Measurements from ENCODE around the gene XKRX.

Gene XKRX

DNA sequence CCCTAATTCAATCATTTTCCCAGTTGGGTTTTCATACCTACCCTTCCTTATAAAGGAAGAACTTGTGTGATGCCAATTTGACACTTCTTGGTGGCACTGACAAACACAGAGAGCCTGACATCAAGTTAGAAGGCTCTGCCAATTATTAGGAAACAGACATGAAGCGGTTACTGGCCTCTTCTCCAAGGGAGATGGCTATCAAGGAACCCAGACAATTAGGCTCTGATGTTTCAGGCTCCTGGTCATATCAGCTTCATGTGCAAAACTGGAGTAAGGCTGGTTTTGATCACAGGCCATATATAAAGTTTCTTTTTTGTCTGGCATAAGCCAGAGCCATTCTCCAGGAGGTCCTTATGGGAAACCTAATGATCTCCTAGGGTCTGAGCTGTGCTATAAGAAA lies 41.2 kb upstream of the XKRX start:
- H3K4me3 ChIP-seq (replicated peaks; ENCODE audit: insufficient read depth, low read length): no peak overlapping the region
- no peak for TF ChIP-seq GABPA (IDR thresholded peaks at IDR 0.05; ENCODE audit: low read depth)
- TF ChIP-seq SPI1 (IDR thresholded peaks at IDR 0.05; ENCODE audit: borderline replicate concordance, low read depth): no peak
- TF ChIP-seq, protein P1, sequence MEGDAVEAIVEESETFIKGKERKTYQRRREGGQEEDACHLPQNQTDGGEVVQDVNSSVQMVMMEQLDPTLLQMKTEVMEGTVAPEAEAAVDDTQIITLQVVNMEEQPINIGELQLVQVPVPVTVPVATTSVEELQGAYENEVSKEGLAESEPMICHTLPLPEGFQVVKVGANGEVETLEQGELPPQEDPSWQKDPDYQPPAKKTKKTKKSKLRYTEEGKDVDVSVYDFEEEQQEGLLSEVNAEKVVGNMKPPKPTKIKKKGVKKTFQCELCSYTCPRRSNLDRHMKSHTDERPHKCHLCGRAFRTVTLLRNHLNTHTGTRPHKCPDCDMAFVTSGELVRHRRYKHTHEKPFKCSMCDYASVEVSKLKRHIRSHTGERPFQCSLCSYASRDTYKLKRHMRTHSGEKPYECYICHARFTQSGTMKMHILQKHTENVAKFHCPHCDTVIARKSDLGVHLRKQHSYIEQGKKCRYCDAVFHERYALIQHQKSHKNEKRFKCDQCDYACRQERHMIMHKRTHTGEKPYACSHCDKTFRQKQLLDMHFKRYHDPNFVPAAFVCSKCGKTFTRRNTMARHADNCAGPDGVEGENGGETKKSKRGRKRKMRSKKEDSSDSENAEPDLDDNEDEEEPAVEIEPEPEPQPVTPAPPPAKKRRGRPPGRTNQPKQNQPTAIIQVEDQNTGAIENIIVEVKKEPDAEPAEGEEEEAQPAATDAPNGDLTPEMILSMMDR (IDR thresholded peaks at IDR 0.05; ENCODE audit: insufficient read depth, low read length): no peak
- TF ChIP-seq, protein P2, sequence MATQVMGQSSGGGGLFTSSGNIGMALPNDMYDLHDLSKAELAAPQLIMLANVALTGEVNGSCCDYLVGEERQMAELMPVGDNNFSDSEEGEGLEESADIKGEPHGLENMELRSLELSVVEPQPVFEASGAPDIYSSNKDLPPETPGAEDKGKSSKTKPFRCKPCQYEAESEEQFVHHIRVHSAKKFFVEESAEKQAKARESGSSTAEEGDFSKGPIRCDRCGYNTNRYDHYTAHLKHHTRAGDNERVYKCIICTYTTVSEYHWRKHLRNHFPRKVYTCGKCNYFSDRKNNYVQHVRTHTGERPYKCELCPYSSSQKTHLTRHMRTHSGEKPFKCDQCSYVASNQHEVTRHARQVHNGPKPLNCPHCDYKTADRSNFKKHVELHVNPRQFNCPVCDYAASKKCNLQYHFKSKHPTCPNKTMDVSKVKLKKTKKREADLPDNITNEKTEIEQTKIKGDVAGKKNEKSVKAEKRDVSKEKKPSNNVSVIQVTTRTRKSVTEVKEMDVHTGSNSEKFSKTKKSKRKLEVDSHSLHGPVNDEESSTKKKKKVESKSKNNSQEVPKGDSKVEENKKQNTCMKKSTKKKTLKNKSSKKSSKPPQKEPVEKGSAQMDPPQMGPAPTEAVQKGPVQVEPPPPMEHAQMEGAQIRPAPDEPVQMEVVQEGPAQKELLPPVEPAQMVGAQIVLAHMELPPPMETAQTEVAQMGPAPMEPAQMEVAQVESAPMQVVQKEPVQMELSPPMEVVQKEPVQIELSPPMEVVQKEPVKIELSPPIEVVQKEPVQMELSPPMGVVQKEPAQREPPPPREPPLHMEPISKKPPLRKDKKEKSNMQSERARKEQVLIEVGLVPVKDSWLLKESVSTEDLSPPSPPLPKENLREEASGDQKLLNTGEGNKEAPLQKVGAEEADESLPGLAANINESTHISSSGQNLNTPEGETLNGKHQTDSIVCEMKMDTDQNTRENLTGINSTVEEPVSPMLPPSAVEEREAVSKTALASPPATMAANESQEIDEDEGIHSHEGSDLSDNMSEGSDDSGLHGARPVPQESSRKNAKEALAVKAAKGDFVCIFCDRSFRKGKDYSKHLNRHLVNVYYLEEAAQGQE (IDR thresholded peaks at IDR 0.05; ENCODE audit: insufficient replicate concordance, low read depth): no peak
- no peak for TF ChIP-seq POLR2AphosphoS5 (IDR thresholded peaks at IDR 0.05; ENCODE audit: low read depth)
- H3K27me3 ChIP-seq (ENCODE audit: insufficient read depth, poor library complexity, severe bottlenecking): no peaks in the 10 kb centered on the region
- no peak overlapping the region for H3K27ac ChIP-seq (replicated peaks)
- no peak for DNase-seq (ENCODE audit: low read depth in 1 of 2, low spot score in 1 of 2)

DNA sequence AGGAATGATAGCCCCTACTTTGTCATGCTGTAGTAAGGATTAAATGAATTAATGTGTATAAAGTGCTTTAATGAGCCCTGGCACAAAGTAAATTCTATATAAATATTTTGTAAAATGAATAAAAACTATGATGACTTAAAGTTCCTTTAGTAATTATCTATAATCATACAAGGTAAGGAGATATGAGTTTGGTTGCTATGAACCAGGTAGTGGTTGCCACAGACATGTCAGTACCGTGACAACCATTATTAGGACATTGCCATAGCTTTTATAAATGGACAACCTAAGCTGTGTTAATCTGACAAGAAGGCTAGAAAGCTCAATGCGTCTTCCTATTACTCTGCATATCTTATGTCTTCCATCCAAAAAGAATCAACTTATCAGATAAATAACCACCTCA lies 40.7 kb upstream of the XKRX start, which contains the start of gene ARL13A:
ARL13A (plus strand) TSS at position 301 of the 400 bp plus-strand sequence. CDS start 3,982 bp downstream, outside the sequence.
- Histone ChIP-seq H3K4me3 (replicated peaks; ENCODE audit: insufficient read depth, low read length) (no peak within 1 kb of the TSS), H3K27ac (replicated peaks) (no peak within 1 kb of the TSS), H3K27me3 (ENCODE audit: insufficient read depth, poor library complexity, severe bottlenecking) (no peaks in the 10 kb centered on the region)
- DNase-seq (ENCODE audit: low read depth in 1 of 2, low spot score in 1 of 2): no peak
- TF ChIP-seq, protein P2 (IDR thresholded peaks at IDR 0.05; ENCODE audit: insufficient replicate concordance, low read depth): no peak
- TF ChIP-seq GABPA (IDR thresholded peaks at IDR 0.05; ENCODE audit: low read depth): no peak
- no peak for TF ChIP-seq POLR2AphosphoS5 (IDR thresholded peaks at IDR 0.05; ENCODE audit: low read depth)
- TF ChIP-seq, protein P1 (IDR thresholded peaks at IDR 0.05; ENCODE audit: insufficient read depth, low read length): no peak
- no peak for TF ChIP-seq SPI1 (IDR thresholded peaks at IDR 0.05; ENCODE audit: borderline replicate concordance, low read depth)

DNA sequence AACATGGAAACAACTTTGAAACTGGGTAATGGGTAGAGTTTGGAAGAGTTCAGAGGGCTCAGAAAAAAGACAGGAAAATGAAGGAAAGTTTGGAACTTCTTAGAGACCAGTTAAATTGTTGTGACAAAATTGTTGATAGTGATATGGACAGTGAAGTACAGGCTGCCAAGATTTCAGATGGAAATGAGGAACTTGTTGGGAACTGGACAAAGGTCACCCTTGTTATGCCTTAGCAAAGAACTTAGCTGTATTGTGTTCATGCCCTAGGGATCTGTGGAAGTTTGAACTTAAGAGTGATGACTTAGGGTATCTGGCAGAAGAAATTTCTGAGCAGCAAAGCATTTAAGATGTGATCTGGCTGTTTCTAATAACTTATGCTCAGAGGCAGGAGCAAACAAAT lies 35.6 kb upstream of the XKRX start:
- Histone ChIP-seq H3K4me3 (replicated peaks; ENCODE audit: insufficient read depth, low read length) (no peak overlapping the region), H3K27ac (replicated peaks) (no peak overlapping the region), H3K27me3 (ENCODE audit: insufficient read depth, poor library complexity, severe bottlenecking) (no peaks in the 10 kb centered on the region)
- DNase-seq (ENCODE audit: low read depth in 1 of 2, low spot score in 1 of 2): no peak
- no peak for TF ChIP-seq POLR2AphosphoS5 (IDR thresholded peaks at IDR 0.05; ENCODE audit: low read depth)
- TF ChIP-seq, protein P1 (IDR thresholded peaks at IDR 0.05; ENCODE audit: insufficient read depth, low read length): no peak
- TF ChIP-seq, protein P2 (IDR thresholded peaks at IDR 0.05; ENCODE audit: insufficient replicate concordance, low read depth): no peak
- no peak for TF ChIP-seq GABPA (IDR thresholded peaks at IDR 0.05; ENCODE audit: low read depth)
- TF ChIP-seq SPI1 (IDR thresholded peaks at IDR 0.05; ENCODE audit: borderline replicate concordance, low read depth): no peak
